Endometrium (tissue), 2 donors: ENCODE data around the gene CYP26B1.

Source experiments
- FAIRE-seq: peaks from 2 replicates; lab custom pipeline; 2012; peaks lifted over from hg19 to GRCh38; lab: Jason Lieb, UNC
- donor health status: control.
- donor health status: control.

The CYP26B1 gene

GRCh38 chr2:72141032-72141645 is 6.5 kb downstream of the CYP26B1 start:
- FAIRE-seq = no peak

- no peak for FAIRE-seq
Measured at GRCh38 chr2:72140621-72140960, 7.1 kb downstream of the CYP26B1 start.

- no peak for FAIRE-seq
Measured at GRCh38 chr2:72139874-72140620, 7.6 kb downstream of the CYP26B1 start.

- no peak for FAIRE-seq
Measured at GRCh38 chr2:72139471-72139873, 8.2 kb downstream of the CYP26B1 start.

GRCh38 chr2:72138921-72139381 is 8.7 kb downstream of the CYP26B1 start:
- FAIRE-seq = no peak

- FAIRE-seq = no peak
Measured at GRCh38 chr2:72138011-72138881, 9.4 kb downstream of the CYP26B1 start.

GRCh38 chr2:72137498-72138010 is 10.1 kb downstream of the CYP26B1 start:
- FAIRE-seq = no peak

- no peak for FAIRE-seq
Measured at GRCh38 chr2:72136933-72137497, 10.6 kb downstream of the CYP26B1 start.

- no peak for FAIRE-seq
Measured at GRCh38 chr2:72136331-72136730, 11.3 kb downstream of the CYP26B1 start.

GRCh38 chr2:72135921-72136320 is 11.7 kb downstream of the CYP26B1 start:
- no peak for FAIRE-seq

GRCh38 chr2:72134997-72135800 is 12.5 kb downstream of the CYP26B1 start:
- no peak for FAIRE-seq

- no peak for FAIRE-seq
Measured at GRCh38 chr2:72134408-72134996, 13.2 kb downstream of the CYP26B1 start.

GRCh38 chr2:72133721-72134407 is 13.8 kb downstream of the CYP26B1 start:
- FAIRE-seq = no peak

GRCh38 chr2:72132981-72133720 is 14.5 kb downstream of the CYP26B1 start:
- no peak for FAIRE-seq

- FAIRE-seq = no peak
Measured at GRCh38 chr2:72131916-72132841, 15.5 kb downstream of the CYP26B1 start.

GRCh38 chr2:72131371-72131891 is 16.2 kb downstream of the CYP26B1 start:
- FAIRE-seq = no peak

- no peak for FAIRE-seq
Measured at GRCh38 chr2:72130659-72131360, 16.9 kb downstream of the CYP26B1 start.
